K562 (cell line): ENCODE data around the gene DHRS3. TPM values are rescaled to one million over a fixed set of nuclear protein-coding genes. Genes with fewer than 3 reads are reported as not detected.
"Not testable (repeated sequence)": the region's sequence is repeated elsewhere in the genome, so short reads cannot be mapped to it uniquely, and the experiment has no call there.

Experiments used
- ATAC-seq: fragments of 200-7000 bp; cut with Tn5 transposase; 3 replicates; pipeline ENCODE4 v1.9.1; 2020; ENCODE audit warnings: moderate library complexity
- BruUV-seq: library from RNA; stranded (reverse); fragments of 400-500 nt; replicated peaks from 2 replicates; lab custom pipeline; 2021; lab: Mats Ljungman, UMichigan
- CTCF ChIA-PET: fragments of 300-600 bp; formaldehyde crosslinking; extraction: SDS; loops from one replicate; lab custom pipeline; 2021; ENCODE audit warnings: low intra/inter-chr PET ratio; lab: Yijun Ruan, JAX
- POLR2A ChIA-PET: fragments of 300-600, 350-650 bp; sonication (Branson Sonifier 250); formaldehyde crosslinking; extraction: SDS; loops from one replicate; lab custom pipeline; 2021; ENCODE audit warnings: antibody characterized with exemption, inconsistent platforms; lab: Yijun Ruan, JAX
- DNase-seq, 4 experiments: peaks; one replicate each; pipeline versions ENCODE4 v3.0.0 to v3.0.0-alpha.2; 2011 to 2018; ENCODE audit warnings: low spot score in 3 of 4, mixed read lengths in 3 of 4; ENCODE audit errors: extremely low read depth in 1 of 4
- FAIRE-seq: peaks from 2 replicates; lab custom pipeline; 2011; peaks lifted over from hg19 to GRCh38; lab: Jason Lieb, UNC
- H2AFZ ChIP-seq: 2 replicates; pipeline ENCODE4 v1.6.0; 2011; ENCODE audit warnings: low read depth, low read length, control low read depth, inconsistent platforms
- H3K27ac ChIP-seq: fragments of 200-600 bp; 3 replicates; pipeline ENCODE4 v1.8.0; 2011; ENCODE audit warnings: low read depth, mild to moderate bottlenecking, control low read depth, inconsistent platforms, low read length, moderate library complexity, mixed read lengths; ENCODE audit errors: extremely low read depth
- H3K27me3 ChIP-seq, 2 experiments: fragments of 300-600 bp in 1 of 2; 2 replicates in 1 of 2; 3 replicates in 1 of 2; pipeline versions ENCODE4 v1.6.0 to v1.8.0; 2011; ENCODE audit warnings: inconsistent platforms in 2 of 2, low read length in 2 of 2, mild to moderate bottlenecking in 1 of 2, mixed read lengths in 1 of 2, moderate library complexity in 1 of 2; ENCODE audit not compliant: control insufficient read depth in 2 of 2, insufficient read depth in 2 of 2
- H3K36me3 ChIP-seq: fragments of 300-600 bp; 3 replicates; pipeline ENCODE4 v1.8.0; 2011; ENCODE audit warnings: mild to moderate bottlenecking, low read length, inconsistent platforms; ENCODE audit not compliant: control insufficient read depth, insufficient read depth
- H3K4me1 ChIP-seq, 2 experiments: fragments of 200-600 bp in 1 of 2; replicated peaks in 1 of 2; 2 replicates in 1 of 2; 3 replicates in 1 of 2; pipeline versions ENCODE4 v1.5.1 to v1.8.0; 2011; ENCODE audit warnings: inconsistent platforms in 2 of 2, low read length in 2 of 2, mild to moderate bottlenecking in 1 of 2, mixed read lengths in 1 of 2, moderate library complexity in 1 of 2; ENCODE audit not compliant: control insufficient read depth in 2 of 2, insufficient read depth in 2 of 2
- H3K4me2 ChIP-seq: 2 replicates; pipeline ENCODE4 v1.6.1; 2011; ENCODE audit warnings: low read length, control low read depth, inconsistent platforms, mixed read lengths; ENCODE audit not compliant: insufficient read depth
- H3K4me3 ChIP-seq: fragments of 200-600 bp; sonication (generic), shearing (Covaris generic); 2 replicates; pipeline ENCODE4 v1.5.1; 2016; ENCODE audit warnings: control low read depth, inconsistent platforms
- H3K79me2 ChIP-seq: fragments of 200-600 bp; 3 replicates; pipeline ENCODE4 v1.8.0; 2011; ENCODE audit warnings: low read length, inconsistent platforms; ENCODE audit not compliant: control insufficient read depth, insufficient read depth
- H3K9ac ChIP-seq, 2 experiments: 2 replicates each; pipeline versions ENCODE4 v1.6.0 to v1.6.1; 2011; ENCODE audit warnings: low read depth in 2 of 2, low read length in 2 of 2, control low read depth in 1 of 2, inconsistent platforms in 1 of 2, mild to moderate bottlenecking in 1 of 2, mixed read lengths in 1 of 2; ENCODE audit not compliant: insufficient read depth in 1 of 2
- H3K9me1 ChIP-seq: one replicate; pipeline ENCODE4 v1.6.0; 2011; ENCODE audit warnings: inconsistent platforms, mild to moderate bottlenecking, low read length, moderate library complexity; ENCODE audit not compliant: control insufficient read depth, insufficient read depth
- H3K9me3 ChIP-seq: replicated peaks from 2 replicates; pipeline ENCODE4 v1.5.1; 2011; ENCODE audit warnings: low read depth, low read length, inconsistent platforms; ENCODE audit not compliant: control insufficient read depth, insufficient read depth
- H4K20me1 ChIP-seq: replicated peaks from 2 replicates; pipeline ENCODE4 v1.6.1; 2011; ENCODE audit warnings: low read length, inconsistent platforms, mixed read lengths; ENCODE audit not compliant: control insufficient read depth, insufficient read depth
- BCOR ChIP-seq: fragments of 450-650 bp; IDR thresholded peaks from 2 replicates; pipeline ENCODE4 v1.6.1; 2016
- CBX3 ChIP-seq, 2 experiments: IDR thresholded peaks; 1 replicate in 1 of 2; 2 replicates in 1 of 2; pipeline ENCODE4 v1.6.1; 2012; ENCODE audit warnings: inconsistent platforms in 2 of 2, low read length in 2 of 2, borderline replicate concordance in 1 of 2, control low read depth in 1 of 2
- HEY1 ChIP-seq: fragments of 250-450 bp; sonication (Bioruptor Pico); IDR thresholded peaks from 2 replicates; pipeline ENCODE4 v1.5.0; 2020; ENCODE audit warnings: mild to moderate bottlenecking, moderate library complexity, borderline replicate concordance
- HNRNPH1 ChIP-seq: fragments of 200-400 bp; formaldehyde crosslinking; optimal IDR thresholded peaks from 2 replicates; pipeline ENCODE3; 2017; ENCODE audit warnings: low read depth, mild to moderate bottlenecking, low read length, moderate library complexity
- NCOR1 ChIP-seq: fragments of 450-650 bp; IDR thresholded peaks from 2 replicates; pipeline ENCODE4 v1.6.1; 2016; ENCODE audit warnings: mild to moderate bottlenecking, moderate library complexity
- SIN3A ChIP-seq, 2 experiments: fragments of 150-350 bp in 1 of 2; IDR thresholded peaks; 2 replicates each; pipeline ENCODE4 v1.6.1; 2011 to 2016; ENCODE audit warnings: borderline replicate concordance in 2 of 2, low read depth in 2 of 2, low read length in 2 of 2, mild to moderate bottlenecking in 2 of 2, moderate library complexity in 2 of 2; ENCODE audit not compliant: control insufficient read depth in 1 of 2
- SRSF9 ChIP-seq: fragments of 200-400 bp; formaldehyde crosslinking; IDR thresholded peaks from 2 replicates; pipeline ENCODE4 v1.6.1; 2017; ENCODE audit warnings: low read depth, low read length, borderline replicate concordance
- TCF7 ChIP-seq: sonication (generic); IDR thresholded peaks from 2 replicates; pipeline ENCODE4 v1.6.1; 2016; ENCODE audit warnings: antibody characterized with exemption, borderline replicate concordance
- THRA ChIP-seq: fragments of 450-650 bp; IDR thresholded peaks from 2 replicates; pipeline ENCODE4 v1.6.1; 2017; ENCODE audit warnings: mild to moderate bottlenecking, moderate library complexity
- ZBTB26 ChIP-seq: fragments of 450-650 bp; formaldehyde crosslinking; IDR thresholded peaks from 2 replicates; pipeline ENCODE4 v1.4.0; 2022; ENCODE audit warnings: missing genetic modification characterization
- ZFP1 ChIP-seq: fragments of 450-650 bp; formaldehyde crosslinking; IDR thresholded peaks from 2 replicates; pipeline ENCODE4 v1.4.0; 2020; ENCODE audit warnings: mild to moderate bottlenecking, mixed read lengths
- ZKSCAN8 ChIP-seq: fragments of 200-800 bp; sonication (Bioruptor generic); IDR thresholded peaks from 2 replicates; pipeline ENCODE4 v1.6.1; 2016; ENCODE audit warnings: missing genetic modification characterization, missing compliant biosample characterization
- ZNF696 ChIP-seq: fragments of 250-450 bp; sonication (Bioruptor Pico); conservative IDR thresholded peaks from 2 replicates; pipeline ENCODE4 v1.4.0; 2020; ENCODE audit warnings: mild to moderate bottlenecking, moderate library complexity
- ZNF79 ChIP-seq: fragments of 250-450 bp; sonication (Bioruptor Pico); IDR thresholded peaks from 2 replicates; pipeline ENCODE4 v1.4.0; 2020; ENCODE audit warnings: low read depth, mild to moderate bottlenecking, moderate library complexity
- ZSCAN32 ChIP-seq: fragments of 450-650 bp; formaldehyde crosslinking; IDR thresholded peaks from 2 replicates; pipeline ENCODE4 v1.4.0; 2020; ENCODE audit warnings: mild to moderate bottlenecking, moderate library complexity
- WGBS: fragments of 100-300 bp; shearing (Covaris generic); methylation state at CpG from one replicate; pipeline ENCODE4 v1.1.6; 2016; ENCODE audit warnings: low coverage, mixed read lengths; ENCODE audit not compliant: insufficient coverage; ENCODE audit errors: missing lambda C conversion rate; 5-methylcytosine and 5-hydroxymethylcytosine counted together
- in situ Hi-C: fragments of 300-500 bp; cut with MboI; formaldehyde crosslinking; loops from 4 replicates; pipeline ENCODE4 v1.15.0; 2018; ENCODE audit warnings: inconsistent platforms, mixed read lengths
- intact Hi-C: fragments of 100-400 bp; cut with micrococcal nuclease; formaldehyde crosslinking; loops from 2 replicates; pipeline ENCODE4 v1.14.2; 2022
- polyA plus RNA-seq, 8 experiments: library from polyadenylated mRNA; depleted of rRNA in 4 of 8; stranded (reverse) in 5 of 8; unstranded in 3 of 8; fragments of >200 nt; fragmentation: Nextera tagmentation in 2 of 8; fragmentation: Illumina TruSeq in 1 of 8; extraction: Ambion mirVana in 2 of 8; extraction: Trizol in 1 of 8; gene quantifications; 2 replicates each; pipeline versions ENCODE4 v1.2.1 to v1.2.3, GENCODE V29; 2011 to 2014; ENCODE audit warnings: inconsistent platforms in 1 of 8, missing spikeins in 1 of 8
- total RNA-seq, 7 experiments: library from RNA; depleted of rRNA in 6 of 7; stranded (reverse); fragments of >200 nt in 6 of 7; fragmentation: Illumina TruSeq in 2 of 7; extraction: Trizol in 2 of 7; gene quantifications; 2 replicates each; pipeline versions ENCODE4 v1.2.1 to v1.2.3, GENCODE V29; 2011 to 2021; ENCODE audit warnings: low replicate concordance in 1 of 7
- TF ChIP-seq, protein P1 (sequence below): fragments of 250-450 bp; sonication (Bioruptor Pico); IDR thresholded peaks from 2 replicates; pipeline ENCODE4 v1.8.0; 2022; ENCODE audit warnings: moderate library complexity, mild to moderate bottlenecking, inconsistent platforms

DHRS3 gene
- total and polyA plus RNA-seq, 9 of the 15 experiments (the other 6 are each of a cell fraction or from before 2014, with no cell fraction given) = 21.0 to 116 (median 58.7) TPM

- TF ChIP-seq HNRNPH1 (no peak), NCOR1 (peak; percentile 11; the same call in 1 of the 2 replicates), ZBTB26 (no peak), ZNF79 (CRISPR knock-in tag) (no peak), ZNF696 (CRISPR knock-in tag) (no peak), THRA (no peak), ZFP1 (CRISPR knock-in tag) (no peak), SRSF9 (no peak), SIN3A (IDR thresholded peaks at IDR 0.05; ENCODE audit: borderline replicate concordance in 2 of 2, control insufficient read depth in 1 of 2, low read depth in 2 of 2, low read length in 2 of 2) (no peak), BCOR (peak; percentile 83), ZKSCAN8 (CRISPR knock-in tag) (no peak), CBX3 (IDR thresholded peaks at IDR 0.05; ENCODE audit: borderline replicate concordance in 1 of 2, low read length in 2 of 2) (0 out of 3 replicates have a peak, but pooled peaks of 1 of the 2 experiments have one; percentile 27), ZSCAN32 (no peak), TCF7 (no peak), HEY1 (no peak)
- TF ChIP-seq, protein P1, sequence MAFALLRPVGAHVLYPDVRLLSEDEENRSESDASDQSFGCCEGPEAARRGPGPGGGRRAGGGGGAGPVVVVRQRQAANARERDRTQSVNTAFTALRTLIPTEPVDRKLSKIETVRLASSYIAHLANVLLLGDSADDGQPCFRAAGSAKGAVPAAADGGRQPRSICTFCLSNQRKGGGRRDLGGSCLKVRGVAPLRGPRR (CRISPR knock-in tag) = no peak
These were observed 93.7 kb downstream of the DHRS3 start (continued) for GRCh38 chr1:12524266-12524665.

GRCh38 chr1:12522780-12523179 is 95.2 kb downstream of the DHRS3 start:
- H2AFZ ChIP-seq, ATAC-seq, H3K79me2 ChIP-seq, FAIRE-seq, H3K9ac ChIP-seq, BruUV-seq, H3K4me3 ChIP-seq, H3K27me3 ChIP-seq, CTCF ChIA-PET, H3K36me3 ChIP-seq, H3K4me2 ChIP-seq, H3K9me3 ChIP-seq, H4K20me1 ChIP-seq, DNase-seq, intact Hi-C loops, in situ Hi-C loops, H3K9me1 ChIP-seq, POLR2A ChIA-PET, H3K27ac ChIP-seq: not testable (repeated sequence)
- 95% methylated on average over 9 of the region's 9 CpGs for WGBS
- H3K4me1 ChIP-seq = peaks cover 16 to 24% of the 10 kb centered on the region in 2 experiments
